Sigmoid colon (tissue), 4 donors: Measurements from ENCODE around the gene PDK2.

ENCODE experiments used
- CTCF ChIP-seq, 4 experiments: fragments of 450-650 bp in 3 of 4; fragments of 200-600 bp in 1 of 4; IDR thresholded peaks; one replicate each; pipeline ENCODE4 v1.5.1; 2016 to 2019; ENCODE audit warnings: antibody characterized with exemption in 4 of 4, mild to moderate bottlenecking in 3 of 4, moderate library complexity in 2 of 4
- EP300 ChIP-seq, 4 donors: sonication (generic); formaldehyde crosslinking; IDR thresholded peaks; one replicate each; pipeline ENCODE4 v1.6.1; 2017; ENCODE audit warnings: antibody characterized with exemption in 4 of 4
- POLR2AphosphoS5 ChIP-seq, 4 donors: sonication (generic); formaldehyde crosslinking; IDR thresholded peaks; one replicate each; pipeline ENCODE4 v1.6.1; 2017; ENCODE audit warnings: antibody characterized with exemption in 4 of 4

GRCh38 chr17:50058296-50058953, 36.7 kb upstream of the PDK2 start:
- TF ChIP-seq CTCF (IDR thresholded peaks at IDR 0.05) = no peak
- TF ChIP-seq POLR2AphosphoS5 (IDR thresholded peaks at IDR 0.05) = peak in 2 of 4 donors; percentile 36 to 58
- no peak for TF ChIP-seq EP300 (IDR thresholded peaks at IDR 0.05)
